WTC11 (cell line): ENCODE data around the gene SPSB2. TPM values are rescaled to one million over a fixed set of nuclear protein-coding genes. Genes with fewer than 3 reads are reported as not detected.
A peak's percentile ranks its signal among the peaks of the same experiment; 100 is the strongest.

Experiments
- ATAC-seq: fragments of 200-7000 bp; cut with Tn5 transposase; 2 replicates; pipeline ENCODE4 v1.10.0; 2021; ENCODE audit warnings: mild to moderate bottlenecking, moderate library complexity
- CTCF ChIA-PET: fragments of 300-600 bp; sonication (Branson Sonifier 250); formaldehyde crosslinking; loops from one replicate; lab custom pipeline; 2021; ENCODE audit warnings: antibody characterized with exemption; lab: Charles Lee
- POLR2A ChIA-PET: fragments of 350-600 bp; sonication (Branson Sonifier 250); formaldehyde crosslinking; loops from one replicate; lab custom pipeline; 2021; ENCODE audit warnings: antibody characterized with exemption; lab: Charles Lee
- DNase-seq: peaks from one replicate; pipeline ENCODE4 v3.0.0; 2021; ENCODE audit warnings: low spot score
- H3K27ac Mint-ChIP-seq: 2 replicates; pipeline ENCODE4 v1.8.0; 2021; ENCODE audit warnings: mixed read lengths
- H3K27me3 Mint-ChIP-seq: 2 replicates; pipeline ENCODE4 v1.8.0; 2021; ENCODE audit warnings: low read depth, mild to moderate bottlenecking, moderate library complexity, mixed read lengths
- H3K36me3 Mint-ChIP-seq: 2 replicates; pipeline ENCODE4 v1.8.0; 2021; ENCODE audit warnings: mixed read lengths
- H3K4me1 Mint-ChIP-seq: 2 replicates; pipeline ENCODE4 v1.8.0; 2022; ENCODE audit warnings: mixed read lengths
- H3K4me3 Mint-ChIP-seq: 2 replicates; pipeline ENCODE4 v1.8.0; 2021; ENCODE audit warnings: mild to moderate bottlenecking, moderate library complexity, mixed read lengths
- H3K9me3 Mint-ChIP-seq: 2 replicates; pipeline ENCODE4 v1.8.0; 2021; ENCODE audit warnings: mixed read lengths
- CBFB ChIP-seq: sonication (generic); formaldehyde crosslinking; IDR thresholded peaks from 2 replicates; pipeline ENCODE4 v1.8.1; 2022; ENCODE audit warnings: mild to moderate bottlenecking, low read depth, missing genetic modification reagents
- EMX1 ChIP-seq: fragments of 250-450 bp; sonication (Bioruptor Pico); IDR thresholded peaks from 2 replicates; pipeline ENCODE4 v1.8.0; 2021; ENCODE audit warnings: mild to moderate bottlenecking
- ETV6 ChIP-seq: sonication (generic); formaldehyde crosslinking; IDR thresholded peaks from 2 replicates; pipeline ENCODE4 v1.8.1; 2022; ENCODE audit warnings: mild to moderate bottlenecking, missing genetic modification reagents
- FOXP1 ChIP-seq: sonication (generic); formaldehyde crosslinking; IDR thresholded peaks from 2 replicates; pipeline ENCODE4 v1.8.0; 2022; ENCODE audit warnings: missing genetic modification reagents, mild to moderate bottlenecking, moderate library complexity, borderline replicate concordance
- HMGA2 ChIP-seq: fragments of 250-450 bp; sonication (Bioruptor Pico); IDR thresholded peaks from 2 replicates; pipeline ENCODE4 v1.4.0; 2021; ENCODE audit warnings: mild to moderate bottlenecking, moderate library complexity
- IRF2 ChIP-seq: sonication (generic); formaldehyde crosslinking; IDR thresholded peaks from 2 replicates; pipeline ENCODE4 v1.8.0; 2022; ENCODE audit warnings: low read depth, missing genetic modification reagents, borderline replicate concordance
- SP1 ChIP-seq: sonication (generic); formaldehyde crosslinking; conservative IDR thresholded peaks from 2 replicates; pipeline ENCODE4 v1.8.1; 2022; ENCODE audit warnings: missing genetic modification reagents
- TEAD1 ChIP-seq: sonication (generic); formaldehyde crosslinking; IDR thresholded peaks from 2 replicates; pipeline ENCODE4 v1.8.0; 2022; ENCODE audit warnings: mild to moderate bottlenecking, missing genetic modification reagents
- TP53 ChIP-seq: sonication (generic); formaldehyde crosslinking; IDR thresholded peaks from 2 replicates; pipeline ENCODE4 v1.8.1; 2023; ENCODE audit warnings: mild to moderate bottlenecking, missing genetic modification reagents
- ZNF232 ChIP-seq: sonication (generic); formaldehyde crosslinking; IDR thresholded peaks from 2 replicates; pipeline ENCODE4 v1.8.0; 2022; ENCODE audit warnings: mild to moderate bottlenecking, missing genetic modification reagents
- ZNF396 ChIP-seq: fragments of 250-450 bp; sonication (Bioruptor Pico); IDR thresholded peaks from 2 replicates; pipeline ENCODE4 v1.8.0; 2021; ENCODE audit warnings: mild to moderate bottlenecking, moderate library complexity, borderline replicate concordance
- total RNA-seq: library from RNA; stranded (reverse); gene quantifications from 3 replicates; pipeline ENCODE4 v1.2.3, GENCODE V29; 2021
- TF ChIP-seq, protein P1 (sequence below): sonication (generic); formaldehyde crosslinking; IDR thresholded peaks from 2 replicates; pipeline ENCODE4 v1.8.1; 2023; ENCODE audit warnings: mild to moderate bottlenecking, moderate library complexity, missing genetic modification reagents
- TF ChIP-seq, protein P2 (sequence below): fragments of 200-600 bp; IDR thresholded peaks from 2 replicates; pipeline ENCODE4 v1.8.0; 2022; ENCODE audit warnings: antibody characterized with exemption
- TF ChIP-seq, protein P3 (sequence below): fragments of 250-450 bp; sonication (Bioruptor Pico); conservative IDR thresholded peaks from 2 replicates; pipeline ENCODE4 v1.9.0; 2021; ENCODE audit warnings: mild to moderate bottlenecking
- TF ChIP-seq, protein P4 (sequence below): sonication (generic); formaldehyde crosslinking; IDR thresholded peaks from 2 replicates; pipeline ENCODE4 v1.8.0; 2022; ENCODE audit warnings: mild to moderate bottlenecking, missing genetic modification reagents
- TF ChIP-seq, protein P5 (sequence below): fragments of 250-450 bp; sonication (Bioruptor Pico); IDR thresholded peaks from 2 replicates; pipeline ENCODE4 v1.9.0; 2021; ENCODE audit warnings: mild to moderate bottlenecking
- TF ChIP-seq, protein P6 (sequence below): fragments of 250-450 bp; sonication (Bioruptor Pico); IDR thresholded peaks from 2 replicates; pipeline ENCODE4 v1.9.0; 2021; ENCODE audit warnings: mild to moderate bottlenecking, borderline replicate concordance

Gene SPSB2
- total RNA-seq, 1 experiment from 2014 or later = 25.5 TPM

DNA sequence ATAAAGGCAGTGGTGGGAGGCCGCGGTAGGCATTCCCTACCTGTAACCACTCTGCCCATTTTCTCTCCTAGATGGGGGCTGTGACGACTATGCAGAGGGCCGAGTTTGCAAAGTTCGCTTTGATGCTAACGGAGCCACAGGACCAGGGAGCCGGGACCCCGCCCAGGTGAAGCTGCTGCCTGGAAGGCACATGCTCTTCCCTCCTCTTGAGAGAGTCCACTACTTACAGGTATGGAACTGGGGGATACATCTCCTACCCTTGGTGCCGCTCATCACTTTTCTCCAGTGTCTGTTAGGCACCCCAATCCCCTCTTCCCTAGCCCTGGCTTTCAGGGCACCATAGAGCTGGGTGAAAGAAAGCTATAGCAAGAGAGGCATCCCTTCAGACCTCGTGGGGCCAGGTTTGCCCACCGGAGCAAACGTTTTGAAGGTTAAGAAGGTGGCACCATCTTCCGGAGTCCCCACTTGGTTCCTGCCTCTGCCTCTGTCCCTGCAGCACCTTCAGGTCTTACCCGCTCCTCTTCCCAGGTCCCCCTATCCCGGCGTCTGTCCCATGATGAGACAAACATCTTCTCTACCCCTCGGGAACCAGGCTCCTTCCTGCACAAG, 46.9 kb downstream of the SPSB2 start (continued):
- TF ChIP-seq IRF2 (CRISPR knock-in tag) = no peak

DNA sequence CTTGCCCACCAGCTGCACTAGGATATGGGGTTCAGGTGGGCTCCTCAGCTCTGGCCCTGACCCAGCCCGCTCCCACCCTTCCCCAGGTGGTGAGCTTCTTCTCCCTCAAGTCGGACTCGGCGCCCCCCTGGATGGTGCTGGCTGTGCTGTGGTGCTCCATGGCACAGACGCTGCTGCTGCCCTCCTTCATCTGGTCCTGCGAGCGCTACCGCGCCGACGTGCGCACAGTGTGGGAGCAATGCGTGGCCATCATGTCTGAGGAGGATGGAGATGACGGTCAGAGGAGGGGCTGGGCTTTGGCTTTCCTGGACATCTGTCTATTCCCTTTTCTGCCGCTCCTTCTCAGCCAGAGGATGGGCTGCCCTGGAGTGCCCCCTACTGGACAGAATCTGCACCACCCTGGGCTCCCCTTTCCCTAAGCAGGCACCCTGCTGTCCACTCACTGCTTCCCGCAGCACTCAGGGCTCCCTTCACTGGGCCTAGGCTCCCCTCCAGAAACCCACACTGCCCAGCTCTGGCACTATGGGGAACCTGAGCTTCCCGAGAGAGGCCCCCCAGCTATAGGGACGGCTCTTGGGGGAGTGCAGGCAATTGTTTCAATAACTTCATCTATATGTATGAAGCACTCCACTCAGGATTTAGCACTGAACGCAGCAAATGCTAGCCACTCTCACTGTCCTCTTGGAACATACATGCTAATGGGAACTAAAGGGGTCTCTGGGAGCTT, 47.5 kb downstream of the SPSB2 start:
- peak; percentile 35 for ATAC-seq
- ChIA-PET CTCF (interaction anchor here (0.6 to 8.9 kb wide), 32 partner anchors 9 to 205 kb away, joined by 3 to 112 read pairs (median 4); partner anchors contain the start of genes ACRBP, CDCA3, COPS7A and GNB3), POLR2A (interaction anchor here (0.6 to 1.5 kb wide), 6 partner anchors 45 to 72 kb away, joined by 3 to 5 read pairs (median 4); partner anchors contain the start of gene PTMS)
- peak overlapping the region; percentile 78 for H3K4me3 Mint-ChIP-seq
- TF ChIP-seq SP1 (CRISPR knock-in tag) (peak; percentile 54), CBFB (CRISPR knock-in tag) (0 out of 2 replicates have a peak, but pooled peaks have one; percentile 10), EMX1 (CRISPR knock-in tag) (no peak), ZNF396 (CRISPR knock-in tag) (no peak), ETV6 (CRISPR knock-in tag) (0 out of 2 replicates have a peak, but pooled peaks have one; percentile 50), HMGA2 (CRISPR knock-in tag) (no peak), FOXP1 (CRISPR knock-in tag) (no peak), ZNF232 (CRISPR knock-in tag) (0 out of 2 replicates have a peak, but pooled peaks have one; percentile 24), TP53 (CRISPR knock-in tag) (no peak), TEAD1 (CRISPR knock-in tag) (no peak)
- TF ChIP-seq, protein P1, sequence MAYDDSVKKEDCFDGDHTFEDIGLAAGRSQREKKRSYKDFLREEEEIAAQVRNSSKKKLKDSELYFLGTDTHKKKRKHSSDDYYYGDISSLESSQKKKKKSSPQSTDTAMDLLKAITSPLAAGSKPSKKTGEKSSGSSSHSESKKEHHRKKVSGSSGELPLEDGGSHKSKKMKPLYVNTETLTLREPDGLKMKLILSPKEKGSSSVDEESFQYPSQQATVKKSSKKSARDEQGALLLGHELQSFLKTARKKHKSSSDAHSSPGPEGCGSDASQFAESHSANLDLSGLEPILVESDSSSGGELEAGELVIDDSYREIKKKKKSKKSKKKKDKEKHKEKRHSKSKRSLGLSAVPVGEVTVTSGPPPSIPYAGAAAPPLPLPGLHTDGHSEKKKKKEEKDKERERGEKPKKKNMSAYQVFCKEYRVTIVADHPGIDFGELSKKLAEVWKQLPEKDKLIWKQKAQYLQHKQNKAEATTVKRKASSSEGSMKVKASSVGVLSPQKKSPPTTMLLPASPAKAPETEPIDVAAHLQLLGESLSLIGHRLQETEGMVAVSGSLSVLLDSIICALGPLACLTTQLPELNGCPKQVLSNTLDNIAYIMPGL (CRISPR knock-in tag) = peak; percentile 66; the same call in 1 of the 2 replicates
- TF ChIP-seq, protein P2, sequence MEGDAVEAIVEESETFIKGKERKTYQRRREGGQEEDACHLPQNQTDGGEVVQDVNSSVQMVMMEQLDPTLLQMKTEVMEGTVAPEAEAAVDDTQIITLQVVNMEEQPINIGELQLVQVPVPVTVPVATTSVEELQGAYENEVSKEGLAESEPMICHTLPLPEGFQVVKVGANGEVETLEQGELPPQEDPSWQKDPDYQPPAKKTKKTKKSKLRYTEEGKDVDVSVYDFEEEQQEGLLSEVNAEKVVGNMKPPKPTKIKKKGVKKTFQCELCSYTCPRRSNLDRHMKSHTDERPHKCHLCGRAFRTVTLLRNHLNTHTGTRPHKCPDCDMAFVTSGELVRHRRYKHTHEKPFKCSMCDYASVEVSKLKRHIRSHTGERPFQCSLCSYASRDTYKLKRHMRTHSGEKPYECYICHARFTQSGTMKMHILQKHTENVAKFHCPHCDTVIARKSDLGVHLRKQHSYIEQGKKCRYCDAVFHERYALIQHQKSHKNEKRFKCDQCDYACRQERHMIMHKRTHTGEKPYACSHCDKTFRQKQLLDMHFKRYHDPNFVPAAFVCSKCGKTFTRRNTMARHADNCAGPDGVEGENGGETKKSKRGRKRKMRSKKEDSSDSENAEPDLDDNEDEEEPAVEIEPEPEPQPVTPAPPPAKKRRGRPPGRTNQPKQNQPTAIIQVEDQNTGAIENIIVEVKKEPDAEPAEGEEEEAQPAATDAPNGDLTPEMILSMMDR = peak; percentile 90
- TF ChIP-seq, protein P3, sequence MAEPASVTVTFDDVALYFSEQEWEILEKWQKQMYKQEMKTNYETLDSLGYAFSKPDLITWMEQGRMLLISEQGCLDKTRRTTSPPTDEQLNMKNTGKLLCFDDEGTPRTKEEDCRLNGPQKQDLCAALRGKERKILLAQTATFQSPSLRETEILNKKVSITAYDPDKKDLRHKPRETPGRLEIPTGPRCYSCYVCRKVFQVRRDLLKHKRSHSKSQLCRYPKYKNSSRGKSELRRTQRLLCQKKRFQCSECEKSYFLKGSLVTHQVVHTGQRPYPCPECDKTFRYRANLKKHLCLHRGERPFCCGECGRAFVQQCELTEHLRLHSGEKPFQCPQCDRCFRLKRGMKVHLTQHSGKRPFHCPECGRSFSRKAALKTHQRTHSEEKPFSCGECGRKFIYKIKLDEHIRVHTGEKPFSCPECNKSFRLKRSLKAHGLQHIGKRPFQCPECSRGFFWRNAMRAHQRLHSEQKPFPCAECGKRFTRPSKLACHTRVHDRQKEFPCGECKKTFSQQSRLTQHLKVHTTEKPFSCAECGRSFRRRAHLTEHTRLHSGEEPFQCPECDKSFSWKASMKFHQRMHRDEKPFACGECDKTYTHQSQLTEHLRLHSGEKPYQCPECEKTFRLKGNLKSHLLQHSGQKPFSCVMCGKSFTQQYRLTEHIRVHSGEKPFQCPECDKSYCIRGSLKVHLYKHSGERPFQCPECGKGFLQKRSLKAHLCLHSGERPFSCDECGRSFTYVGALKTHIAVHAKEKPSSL (CRISPR knock-in tag) = no peak
- TF ChIP-seq, protein P4, sequence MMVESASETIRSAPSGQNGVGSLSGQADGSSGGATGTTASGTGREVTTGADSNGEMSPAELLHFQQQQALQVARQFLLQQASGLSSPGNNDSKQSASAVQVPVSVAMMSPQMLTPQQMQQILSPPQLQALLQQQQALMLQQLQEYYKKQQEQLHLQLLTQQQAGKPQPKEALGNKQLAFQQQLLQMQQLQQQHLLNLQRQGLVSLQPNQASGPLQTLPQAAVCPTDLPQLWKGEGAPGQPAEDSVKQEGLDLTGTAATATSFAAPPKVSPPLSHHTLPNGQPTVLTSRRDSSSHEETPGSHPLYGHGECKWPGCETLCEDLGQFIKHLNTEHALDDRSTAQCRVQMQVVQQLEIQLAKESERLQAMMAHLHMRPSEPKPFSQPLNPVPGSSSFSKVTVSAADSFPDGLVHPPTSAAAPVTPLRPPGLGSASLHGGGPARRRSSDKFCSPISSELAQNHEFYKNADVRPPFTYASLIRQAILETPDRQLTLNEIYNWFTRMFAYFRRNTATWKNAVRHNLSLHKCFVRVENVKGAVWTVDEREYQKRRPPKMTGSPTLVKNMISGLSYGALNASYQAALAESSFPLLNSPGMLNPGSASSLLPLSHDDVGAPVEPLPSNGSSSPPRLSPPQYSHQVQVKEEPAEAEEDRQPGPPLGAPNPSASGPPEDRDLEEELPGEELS = no peak
- TF ChIP-seq, protein P5, sequence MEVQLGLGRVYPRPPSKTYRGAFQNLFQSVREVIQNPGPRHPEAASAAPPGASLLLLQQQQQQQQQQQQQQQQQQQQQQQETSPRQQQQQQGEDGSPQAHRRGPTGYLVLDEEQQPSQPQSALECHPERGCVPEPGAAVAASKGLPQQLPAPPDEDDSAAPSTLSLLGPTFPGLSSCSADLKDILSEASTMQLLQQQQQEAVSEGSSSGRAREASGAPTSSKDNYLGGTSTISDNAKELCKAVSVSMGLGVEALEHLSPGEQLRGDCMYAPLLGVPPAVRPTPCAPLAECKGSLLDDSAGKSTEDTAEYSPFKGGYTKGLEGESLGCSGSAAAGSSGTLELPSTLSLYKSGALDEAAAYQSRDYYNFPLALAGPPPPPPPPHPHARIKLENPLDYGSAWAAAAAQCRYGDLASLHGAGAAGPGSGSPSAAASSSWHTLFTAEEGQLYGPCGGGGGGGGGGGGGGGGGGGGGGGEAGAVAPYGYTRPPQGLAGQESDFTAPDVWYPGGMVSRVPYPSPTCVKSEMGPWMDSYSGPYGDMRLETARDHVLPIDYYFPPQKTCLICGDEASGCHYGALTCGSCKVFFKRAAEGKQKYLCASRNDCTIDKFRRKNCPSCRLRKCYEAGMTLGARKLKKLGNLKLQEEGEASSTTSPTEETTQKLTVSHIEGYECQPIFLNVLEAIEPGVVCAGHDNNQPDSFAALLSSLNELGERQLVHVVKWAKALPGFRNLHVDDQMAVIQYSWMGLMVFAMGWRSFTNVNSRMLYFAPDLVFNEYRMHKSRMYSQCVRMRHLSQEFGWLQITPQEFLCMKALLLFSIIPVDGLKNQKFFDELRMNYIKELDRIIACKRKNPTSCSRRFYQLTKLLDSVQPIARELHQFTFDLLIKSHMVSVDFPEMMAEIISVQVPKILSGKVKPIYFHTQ (CRISPR knock-in tag) = no peak
- TF ChIP-seq, protein P6, sequence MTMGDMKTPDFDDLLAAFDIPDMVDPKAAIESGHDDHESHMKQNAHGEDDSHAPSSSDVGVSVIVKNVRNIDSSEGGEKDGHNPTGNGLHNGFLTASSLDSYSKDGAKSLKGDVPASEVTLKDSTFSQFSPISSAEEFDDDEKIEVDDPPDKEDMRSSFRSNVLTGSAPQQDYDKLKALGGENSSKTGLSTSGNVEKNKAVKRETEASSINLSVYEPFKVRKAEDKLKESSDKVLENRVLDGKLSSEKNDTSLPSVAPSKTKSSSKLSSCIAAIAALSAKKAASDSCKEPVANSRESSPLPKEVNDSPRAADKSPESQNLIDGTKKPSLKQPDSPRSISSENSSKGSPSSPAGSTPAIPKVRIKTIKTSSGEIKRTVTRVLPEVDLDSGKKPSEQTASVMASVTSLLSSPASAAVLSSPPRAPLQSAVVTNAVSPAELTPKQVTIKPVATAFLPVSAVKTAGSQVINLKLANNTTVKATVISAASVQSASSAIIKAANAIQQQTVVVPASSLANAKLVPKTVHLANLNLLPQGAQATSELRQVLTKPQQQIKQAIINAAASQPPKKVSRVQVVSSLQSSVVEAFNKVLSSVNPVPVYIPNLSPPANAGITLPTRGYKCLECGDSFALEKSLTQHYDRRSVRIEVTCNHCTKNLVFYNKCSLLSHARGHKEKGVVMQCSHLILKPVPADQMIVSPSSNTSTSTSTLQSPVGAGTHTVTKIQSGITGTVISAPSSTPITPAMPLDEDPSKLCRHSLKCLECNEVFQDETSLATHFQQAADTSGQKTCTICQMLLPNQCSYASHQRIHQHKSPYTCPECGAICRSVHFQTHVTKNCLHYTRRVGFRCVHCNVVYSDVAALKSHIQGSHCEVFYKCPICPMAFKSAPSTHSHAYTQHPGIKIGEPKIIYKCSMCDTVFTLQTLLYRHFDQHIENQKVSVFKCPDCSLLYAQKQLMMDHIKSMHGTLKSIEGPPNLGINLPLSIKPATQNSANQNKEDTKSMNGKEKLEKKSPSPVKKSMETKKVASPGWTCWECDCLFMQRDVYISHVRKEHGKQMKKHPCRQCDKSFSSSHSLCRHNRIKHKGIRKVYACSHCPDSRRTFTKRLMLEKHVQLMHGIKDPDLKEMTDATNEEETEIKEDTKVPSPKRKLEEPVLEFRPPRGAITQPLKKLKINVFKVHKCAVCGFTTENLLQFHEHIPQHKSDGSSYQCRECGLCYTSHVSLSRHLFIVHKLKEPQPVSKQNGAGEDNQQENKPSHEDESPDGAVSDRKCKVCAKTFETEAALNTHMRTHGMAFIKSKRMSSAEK = no peak
- H3K36me3 Mint-ChIP-seq = peaks cover 5% of the 10 kb centered on the region; the same call in 1 of the 2 replicates
- H3K4me1 Mint-ChIP-seq = peaks cover 60% of the 10 kb centered on the region
- H3K9me3 Mint-ChIP-seq = no peaks in the 10 kb centered on the region
- peaks cover 45% of the 10 kb centered on the region for H3K27me3 Mint-ChIP-seq
- H3K27ac Mint-ChIP-seq = no peak overlapping the region
- DNase-seq = peak; percentile 95
